Hepatocyte (in vitro differentiated cells): ENCODE measurements around the gene FER1L5.

ENCODE experiments used
- CTCF ChIP-seq: fragments of 200-600 bp; sonication (generic); IDR thresholded peaks from 2 replicates; pipeline ENCODE4 v1.5.1; 2016; ENCODE audit warnings: antibody characterized with exemption, mild to moderate bottlenecking; ENCODE audit not compliant: poor library complexity
- EZH2 ChIP-seq: fragments of 200-600 bp; sonication (generic); IDR thresholded peaks from 2 replicates; pipeline ENCODE4 v1.6.1; 2016; ENCODE audit warnings: antibody characterized with exemption, mild to moderate bottlenecking, borderline replicate concordance
- EZH2phosphoT487 ChIP-seq: fragments of 200-600 bp; sonication (generic); IDR thresholded peaks from one replicate; pipeline ENCODE4 v1.6.1; 2018; ENCODE audit warnings: antibody characterized with exemption, mild to moderate bottlenecking, low read depth, moderate library complexity; ENCODE audit not compliant: unreplicated experiment, severe bottlenecking

GRCh38 chr2:96716388-96716787 is 73.8 kb downstream of the FER1L5 start:
- TF ChIP-seq CTCF = no peak
- no peak for TF ChIP-seq EZH2
- TF ChIP-seq EZH2phosphoT487 = no peak
